COLO668 (cell line): ENCODE data around the gene RSF1.

Experiments used
- DNase-seq: peaks from one replicate; lab custom pipeline; 2025; ENCODE audit not compliant: unreplicated experiment; lab: John Stamatoyannopoulos, UW

The RSF1 gene

DNA sequence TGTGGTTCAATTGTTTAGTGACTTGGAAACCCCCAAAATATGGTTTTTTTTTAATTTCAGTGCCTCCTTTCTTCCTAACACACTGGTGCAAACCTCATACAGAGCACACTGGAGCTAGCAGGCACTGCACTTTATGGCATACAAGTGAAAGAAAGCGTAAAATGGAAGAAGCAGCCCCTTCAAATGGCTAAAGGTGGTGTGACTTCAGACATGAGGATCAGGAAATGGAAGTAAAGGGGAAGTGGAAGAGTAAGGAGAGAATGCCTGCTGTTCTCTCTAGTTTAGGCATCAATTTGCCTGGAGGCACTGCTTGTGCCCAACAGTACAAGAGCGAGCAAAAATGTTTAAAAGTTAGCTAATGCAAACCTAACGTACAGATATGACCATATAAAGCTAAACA is 5.7 kb downstream of the RSF1 start:
- no peak for DNase-seq

DNA sequence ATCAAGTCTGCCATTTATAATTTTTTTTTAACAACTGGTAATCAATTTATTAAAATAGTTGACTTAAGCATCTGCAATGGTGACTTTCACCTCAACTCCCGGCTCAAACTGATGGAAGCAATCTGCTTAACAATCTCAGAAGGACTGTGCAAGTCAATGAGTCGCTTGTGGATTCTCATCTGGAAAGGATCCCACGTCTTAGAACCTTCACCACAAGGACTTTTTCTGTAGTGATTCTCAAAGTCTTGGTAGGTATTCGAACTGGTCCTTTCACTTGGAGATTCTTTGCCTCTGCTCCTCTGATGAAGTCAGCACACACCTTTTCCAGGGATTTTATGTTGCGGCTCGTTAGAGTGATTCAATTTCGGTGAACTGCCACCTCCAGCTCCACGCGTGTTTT is 7.3 kb downstream of the RSF1 start:
- no peak for DNase-seq

GRCh38 chr11:77806993-77807392 is 13.5 kb downstream of the RSF1 start:
- DNase-seq = no peak

- no peak for DNase-seq
Measured at GRCh38 chr11:77806415-77806814, 14.1 kb downstream of the RSF1 start.

- DNase-seq = no peak
Measured at GRCh38 chr11:77801477-77801876, 19.0 kb downstream of the RSF1 start.

- DNase-seq = no peak
Measured at GRCh38 chr11:77800449-77800848, 20.1 kb downstream of the RSF1 start.

DNA sequence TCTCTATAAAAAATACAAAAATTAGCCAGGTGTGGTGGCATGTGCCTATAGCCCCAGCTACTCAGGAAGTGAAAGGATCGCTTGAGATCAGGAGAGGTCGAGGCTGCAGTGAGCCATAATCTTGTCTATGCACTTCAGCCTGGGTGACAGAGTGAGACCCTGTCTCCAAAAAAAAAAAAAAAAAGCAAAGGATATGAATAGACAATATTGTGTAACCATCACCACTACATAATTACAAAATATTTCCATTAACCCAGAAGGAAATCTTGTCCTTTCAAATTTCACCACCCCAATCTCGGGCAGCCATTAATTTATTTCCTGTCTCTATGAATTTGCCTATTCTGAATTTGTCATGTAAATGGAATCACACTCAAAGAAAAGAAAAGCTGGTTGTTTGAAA is 21.2 kb downstream of the RSF1 start:
- no peak for DNase-seq

- DNase-seq = no peak
Measured at GRCh38 chr11:77793972-77794371, 26.6 kb downstream of the RSF1 start.

GRCh38 chr11:77791301-77791700 is 29.2 kb downstream of the RSF1 start:
- DNase-seq = no peak

DNA sequence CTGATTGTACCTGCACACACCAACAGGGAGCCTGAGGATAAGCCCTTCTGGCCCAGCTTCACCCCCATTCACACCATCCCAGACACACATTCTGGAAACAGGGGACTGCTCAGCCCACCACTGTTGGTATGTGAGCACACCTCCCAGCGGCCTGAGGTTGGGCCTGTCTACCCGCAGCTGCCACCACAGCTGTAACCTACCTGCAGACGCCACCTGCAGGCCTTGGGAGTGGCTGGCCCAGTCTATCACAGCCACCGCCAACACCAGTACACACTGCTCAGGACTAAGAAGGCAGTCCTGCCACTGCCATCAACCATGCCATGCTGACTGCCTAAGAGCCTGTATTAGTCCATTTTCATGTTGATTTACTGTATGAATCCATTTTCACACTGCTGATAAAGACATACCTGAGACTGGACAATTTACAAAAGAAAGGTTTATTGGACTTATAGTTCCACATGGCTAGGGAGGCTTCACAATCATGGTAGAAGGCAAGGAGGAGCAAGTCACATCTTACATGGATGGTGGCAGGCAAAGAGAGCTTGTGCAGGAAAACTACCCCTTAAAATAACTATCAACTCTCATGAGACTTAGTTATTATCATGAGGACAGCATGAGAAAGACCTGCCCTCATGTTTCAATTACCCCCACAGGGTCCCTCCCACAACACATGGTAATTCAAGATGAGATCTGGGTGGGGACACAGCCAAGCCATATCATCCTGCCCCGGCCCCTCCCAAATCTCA is 30.6 kb downstream of the RSF1 start:
- DNase-seq = no peak

- DNase-seq = no peak
Measured at GRCh38 chr11:77789061-77789730, 31.3 kb downstream of the RSF1 start.

- no peak for DNase-seq
Measured at GRCh38 chr11:77784572-77784971, 36.0 kb downstream of the RSF1 start.

GRCh38 chr11:77783025-77783424 is 37.5 kb downstream of the RSF1 start:
- no peak for DNase-seq

- DNase-seq = no peak
Measured at GRCh38 chr11:77779935-77780334, 40.6 kb downstream of the RSF1 start.

DNA sequence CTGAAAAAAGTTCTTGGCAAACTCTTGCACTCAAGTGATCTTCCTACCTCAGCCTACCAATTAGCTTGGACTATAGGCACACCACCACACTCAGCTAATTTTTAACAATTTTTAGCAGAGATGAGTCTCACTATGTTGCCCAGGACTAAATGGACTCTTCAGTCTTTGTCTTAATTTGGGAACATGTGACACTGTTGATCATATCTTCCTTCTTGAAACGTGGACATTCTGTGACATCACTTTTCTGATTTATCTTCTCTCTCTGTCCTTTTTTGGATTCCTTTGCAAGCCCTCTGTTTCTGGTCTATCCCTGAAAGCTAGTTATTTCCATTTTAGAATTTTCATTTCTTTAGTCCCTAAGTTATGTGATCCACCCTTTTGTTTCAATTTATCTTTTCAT is 42.0 kb downstream of the RSF1 start:
- DNase-seq = no peak

GRCh38 chr11:77778118-77778517 is 42.4 kb downstream of the RSF1 start:
- DNase-seq = no peak

DNA sequence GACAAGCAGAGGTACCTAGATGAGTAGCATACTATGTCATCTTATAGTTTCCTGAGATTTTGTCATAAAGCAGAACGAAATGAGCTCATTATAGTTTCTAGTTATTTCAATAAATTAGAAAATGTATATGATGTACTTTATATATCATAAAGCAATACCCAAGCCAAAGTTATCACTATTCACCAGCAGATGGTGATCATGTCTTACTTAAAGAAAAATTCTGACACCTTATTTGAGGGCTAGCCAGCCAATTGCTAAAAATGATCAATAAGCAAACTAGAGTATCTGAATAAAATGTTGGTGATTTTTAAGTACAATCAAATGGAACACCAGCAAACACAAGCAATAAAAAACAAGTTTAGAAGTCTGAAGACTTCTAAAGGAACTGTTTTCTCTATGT is 44.1 kb downstream of the RSF1 start:
- DNase-seq = no peak

- no peak for DNase-seq
Measured at GRCh38 chr11:77775936-77776335, 44.6 kb downstream of the RSF1 start.

- DNase-seq = no peak
Measured at GRCh38 chr11:77771135-77771534, 49.4 kb downstream of the RSF1 start.

GRCh38 chr11:77770629-77771028 is 49.9 kb downstream of the RSF1 start:
- DNase-seq = no peak

GRCh38 chr11:77762426-77762825 is 58.1 kb downstream of the RSF1 start:
- no peak for DNase-seq

DNA sequence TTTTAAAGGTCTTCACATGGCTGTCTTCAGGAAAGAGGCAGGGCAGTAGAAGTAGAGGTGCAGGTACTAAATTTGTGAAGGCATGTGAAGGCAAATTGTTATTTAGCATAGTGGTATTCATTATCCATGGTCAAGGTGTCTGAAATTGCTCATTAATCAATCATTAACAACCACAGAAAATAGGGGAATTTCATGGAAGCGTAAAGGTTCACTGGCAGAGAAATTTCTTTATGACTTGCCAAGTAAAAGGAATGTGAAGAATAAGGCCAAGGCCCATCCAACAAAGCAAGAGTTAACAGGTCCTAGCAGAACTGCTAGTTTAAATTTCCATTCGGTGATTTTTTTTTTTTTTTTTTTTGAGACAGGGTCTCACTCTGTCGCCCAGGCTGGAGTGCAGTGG is 59.0 kb downstream of the RSF1 start:
- no peak for DNase-seq

DNA sequence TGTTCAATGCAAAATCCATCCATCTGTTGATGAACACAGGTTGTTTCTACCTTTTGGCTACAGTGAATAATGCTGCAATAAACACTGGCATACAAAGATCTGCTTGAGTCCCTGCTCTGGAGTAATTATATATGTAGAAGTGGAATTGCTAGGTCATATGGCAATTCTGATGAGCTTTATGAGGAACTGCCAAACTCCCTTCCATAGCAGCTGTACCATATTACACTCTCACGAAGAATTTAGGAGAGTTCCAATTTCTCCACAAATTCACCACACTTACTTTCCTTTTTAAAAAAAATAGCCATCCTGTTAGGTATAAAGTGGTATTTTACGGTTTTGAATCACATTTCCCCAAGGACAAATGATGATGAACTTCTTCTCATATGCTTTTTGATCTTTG is 62.2 kb downstream of the RSF1 start:
- no peak for DNase-seq
